Sigmoid colon (tissue), 4 donors: ENCODE results near the gene F12.
A peak's percentile ranks its signal among the peaks of the same experiment; 100 is the strongest.

Experiments used
- CTCF ChIP-seq, 4 experiments: fragments of 450-650 bp in 3 of 4; fragments of 200-600 bp in 1 of 4; IDR thresholded peaks; one replicate each; pipeline ENCODE4 v1.5.1; 2016 to 2019; ENCODE audit warnings: antibody characterized with exemption in 4 of 4, mild to moderate bottlenecking in 3 of 4, moderate library complexity in 2 of 4
- POLR2A ChIP-seq, 2 donors: fragments of 450-650 bp; IDR thresholded peaks; one replicate each; pipeline ENCODE4 v1.6.1; 2016; ENCODE audit warnings: antibody characterized with exemption in 2 of 2, mild to moderate bottlenecking in 2 of 2, moderate library complexity in 2 of 2
- POLR2AphosphoS5 ChIP-seq, 4 donors: sonication (generic); formaldehyde crosslinking; IDR thresholded peaks; one replicate each; pipeline ENCODE4 v1.6.1; 2017; ENCODE audit warnings: antibody characterized with exemption in 4 of 4

GRCh38 chr5:177368869-177369644, 40.3 kb downstream of the F12 start:
- TF ChIP-seq CTCF (IDR thresholded peaks at IDR 0.05) = peak in 3 of 4 experiments; percentile 21 to 52 (median 46)
- TF ChIP-seq POLR2AphosphoS5 (IDR thresholded peaks at IDR 0.05) = no peak
- TF ChIP-seq POLR2A (IDR thresholded peaks at IDR 0.05) = no peak
